Measurements from ENCODE around the gene NUDT4. TPM values are rescaled to one million over a fixed set of nuclear protein-coding genes. Genes with fewer than 3 reads are reported as not detected.

Gene NUDT4
- polyA plus RNA-seq, 1 experiment = 77.7 TPM

- no peak for TF ChIP-seq CTCF (IDR thresholded peaks at IDR 0.05; ENCODE audit: low read depth, low read length)
- POLR2A ChIA-PET = no interaction called here
- H3K4me3 ChIP-seq (ENCODE audit: low read depth, low read length) = no peak overlapping the region
Measured at GRCh38 chr12:93348575-93349435, 28.9 kb upstream of the NUDT4 start.

GRCh38 chr12:93351726-93352125, 26.0 kb upstream of the NUDT4 start:
- ChIA-PET CTCF (no interaction called here), POLR2A (no interaction called here)
- Histone ChIP-seq H3K9me3 (ENCODE audit: control insufficient read depth, insufficient read depth, low read length) (no peaks in the 10 kb centered on the region), H3K27ac (ENCODE audit: low read depth, low read length) (no peak overlapping the region), H3K27me3 (ENCODE audit: control insufficient read depth, insufficient read depth, low read length) (no peaks in the 10 kb centered on the region), H3K4me3 (ENCODE audit: low read depth, low read length) (no peak overlapping the region)
- no peak for TF ChIP-seq CTCF (IDR thresholded peaks at IDR 0.05; ENCODE audit: low read depth, low read length)
- no peak for DNase-seq (ENCODE audit: low read depth, low spot score)

More at GRCh38 chr12:93348575-93349435, 28.9 kb upstream of the NUDT4 start:
- H3K9me3 ChIP-seq (ENCODE audit: control insufficient read depth, insufficient read depth, low read length) = no peaks in the 10 kb centered on the region
- H3K27ac ChIP-seq (ENCODE audit: low read depth, low read length) = no peak overlapping the region
- CTCF ChIA-PET = no interaction called here
- DNase-seq (ENCODE audit: low read depth, low spot score) = no peak
- H3K27me3 ChIP-seq (ENCODE audit: control insufficient read depth, insufficient read depth, low read length) = no peaks in the 10 kb centered on the region

- DNase-seq (ENCODE audit: low read depth, low spot score) = no peak
- Histone ChIP-seq H3K4me3 (ENCODE audit: low read depth, low read length) (no peak overlapping the region), H3K27ac (ENCODE audit: low read depth, low read length) (no peak overlapping the region), H3K9me3 (ENCODE audit: control insufficient read depth, insufficient read depth, low read length) (no peaks in the 10 kb centered on the region), H3K27me3 (ENCODE audit: control insufficient read depth, insufficient read depth, low read length) (no peaks in the 10 kb centered on the region)
- ChIA-PET POLR2A (no interaction called here), CTCF (no interaction called here)
- no peak for TF ChIP-seq CTCF (IDR thresholded peaks at IDR 0.05; ENCODE audit: low read depth, low read length)
Measured at GRCh38 chr12:93352321-93352720, 25.4 kb upstream of the NUDT4 start.

GRCh38 chr12:93356214-93356613, 21.5 kb upstream of the NUDT4 start:
- H3K27me3 ChIP-seq (ENCODE audit: control insufficient read depth, insufficient read depth, low read length) = no peaks in the 10 kb centered on the region
- ChIA-PET POLR2A (no interaction called here), CTCF (no interaction called here)
- no peak overlapping the region for H3K4me3 ChIP-seq (ENCODE audit: low read depth, low read length)
- no peaks in the 10 kb centered on the region for H3K9me3 ChIP-seq (ENCODE audit: control insufficient read depth, insufficient read depth, low read length)
- no peak overlapping the region for H3K27ac ChIP-seq (ENCODE audit: low read depth, low read length)
- TF ChIP-seq CTCF (IDR thresholded peaks at IDR 0.05; ENCODE audit: low read depth, low read length) = no peak
- DNase-seq (ENCODE audit: low read depth, low spot score) = no peak

- ChIA-PET POLR2A (no interaction called here), CTCF (interaction anchor here (0.5 to 1.0 kb wide), 3 partner anchors 41 to 229 kb away, joined by 3 read pairs; no protein-coding TSS in a partner anchor)
- no peak for TF ChIP-seq CTCF (IDR thresholded peaks at IDR 0.05; ENCODE audit: low read depth, low read length)
- Histone ChIP-seq H3K4me3 (ENCODE audit: low read depth, low read length) (no peak overlapping the region), H3K9me3 (ENCODE audit: control insufficient read depth, insufficient read depth, low read length) (no peaks in the 10 kb centered on the region), H3K27ac (ENCODE audit: low read depth, low read length) (no peak overlapping the region), H3K27me3 (ENCODE audit: control insufficient read depth, insufficient read depth, low read length) (no peaks in the 10 kb centered on the region)
- DNase-seq (ENCODE audit: low read depth, low spot score) = no peak
Measured at GRCh38 chr12:93358058-93358457, 19.7 kb upstream of the NUDT4 start.
